Left kidney (tissue), 2 donors: ENCODE data around the gene NUP153. TPM values are rescaled to one million over a fixed set of nuclear protein-coding genes. Genes with fewer than 3 reads are reported as not detected.
"Not testable (repeated sequence)": the region's sequence is repeated elsewhere in the genome, so short reads cannot be mapped to it uniquely, and the experiment has no call there.

Experiments used
- DNase-seq: peaks from one replicate; pipeline ENCODE4 v3.0.0-alpha.2; 2013
- polyA plus RNA-seq: library from polyadenylated mRNA; unstranded; fragments of 120-200 nt; gene quantifications from one replicate; pipeline ENCODE4 v1.2.1, GENCODE V29; 2013; ENCODE audit not compliant: insufficient read length

The NUP153 gene
- polyA plus RNA-seq, 1 donor: 63.7 TPM

GRCh38 chr6:17714879-17715851, 8.4 kb upstream of the NUP153 start:
- no peak for DNase-seq

- no peak for DNase-seq
Observed at GRCh38 chr6:17714177-17714576, 7.5 kb upstream of the NUP153 start.

- DNase-seq: no peak
Observed at GRCh38 chr6:17712576-17712975, 5.9 kb upstream of the NUP153 start.

- no peak for DNase-seq
Observed at GRCh38 chr6:17710331-17710730, 3.6 kb upstream of the NUP153 start.

- no peak for DNase-seq
Observed at GRCh38 chr6:17709476-17709875, 2.8 kb upstream of the NUP153 start.

- not testable (repeated sequence) for DNase-seq
Observed at GRCh38 chr6:17708035-17708434, 1.3 kb upstream of the NUP153 start.

GRCh38 chr6:17707371-17707651, 586 bp upstream of the NUP153 start:
- no peak for DNase-seq

GRCh38 chr6:17705778-17706579, 746 bp downstream of the NUP153 start:
- DNase-seq: peak; percentile 46

GRCh38 chr6:17705428-17705777, 1.3 kb downstream of the NUP153 start:
- DNase-seq: peak; percentile 49

- DNase-seq: no peak
Observed at GRCh38 chr6:17703256-17703694, 3.5 kb downstream of the NUP153 start.

GRCh38 chr6:17700421-17701416, 6.0 kb downstream of the NUP153 start:
- DNase-seq: no peak

GRCh38 chr6:17691925-17692538, 14.7 kb downstream of the NUP153 start:
- no peak for DNase-seq

- no peak for DNase-seq
Observed at GRCh38 chr6:17688481-17688880, 18.2 kb downstream of the NUP153 start.

GRCh38 chr6:17687136-17687535, 19.6 kb downstream of the NUP153 start:
- no peak for DNase-seq

GRCh38 chr6:17684134-17684533, 22.6 kb downstream of the NUP153 start:
- DNase-seq: no peak

- no peak for DNase-seq
Observed at GRCh38 chr6:17683428-17683827, 23.3 kb downstream of the NUP153 start.

- no peak for DNase-seq
Observed at GRCh38 chr6:17679726-17680125, 27.0 kb downstream of the NUP153 start.

GRCh38 chr6:17677602-17678001, 29.1 kb downstream of the NUP153 start:
- no peak for DNase-seq

- DNase-seq: no peak
Observed at GRCh38 chr6:17673543-17674254, 33.0 kb downstream of the NUP153 start.

GRCh38 chr6:17672064-17672718, 34.5 kb downstream of the NUP153 start:
- DNase-seq: no peak
